Lung (tissue), 12 donors: ENCODE results near the gene PXDN. TPM values are rescaled to one million over a fixed set of nuclear protein-coding genes. Genes with fewer than 3 reads are reported as not detected.

Source experiments
- ATAC-seq: fragments of 200-7000 bp; cut with Tn5 transposase; one replicate; pipeline ENCODE4 v1.9.1; 2020; ENCODE audit warnings: moderate number of reproducible peaks; ENCODE audit not compliant: insufficient read depth, low FRiP score
- DNase-seq, 3 donors: peaks; one replicate each; pipeline ENCODE4 v3.0.0-alpha.2; 2013 to 2017
- H3K27ac ChIP-seq, 2 donors: one replicate each; pipeline ENCODE4 v1.5.1; 2013; ENCODE audit warnings: mild to moderate bottlenecking in 2 of 2, moderate library complexity in 2 of 2, control low read depth in 1 of 2, inconsistent platforms in 1 of 2, low read depth in 1 of 2, low read length in 1 of 2
- H3K27me3 ChIP-seq, 3 donors: one replicate each; pipeline ENCODE4 v1.5.1; 2013; ENCODE audit warnings: low read length in 2 of 3; ENCODE audit not compliant: control insufficient read depth in 3 of 3, insufficient read depth in 3 of 3
- H3K36me3 ChIP-seq, 4 donors: one replicate each; pipeline ENCODE4 v1.5.1; 2013; ENCODE audit warnings: low read length in 4 of 4, mild to moderate bottlenecking in 1 of 4, moderate library complexity in 1 of 4; ENCODE audit not compliant: control insufficient read depth in 4 of 4, insufficient read depth in 4 of 4
- H3K4me1 ChIP-seq, 5 donors: one replicate each; pipeline ENCODE4 v1.5.1; 2013; ENCODE audit warnings: low read length in 5 of 5, mild to moderate bottlenecking in 2 of 5, moderate library complexity in 1 of 5; ENCODE audit not compliant: control insufficient read depth in 5 of 5, insufficient read depth in 5 of 5
- H3K4me3 ChIP-seq: one replicate; pipeline ENCODE4 v1.5.1; 2013; ENCODE audit warnings: mild to moderate bottlenecking, control low read depth, moderate library complexity
- H3K9ac ChIP-seq, 2 donors: one replicate each; pipeline ENCODE4 v1.5.1; 2013; ENCODE audit warnings: low read length in 2 of 2, control low read depth in 1 of 2; ENCODE audit not compliant: insufficient read depth in 1 of 2
- H3K9me3 ChIP-seq, 4 donors: one replicate each; pipeline ENCODE4 v1.5.1; 2013; ENCODE audit warnings: low read length in 3 of 4, mild to moderate bottlenecking in 1 of 4, moderate library complexity in 1 of 4; ENCODE audit not compliant: control insufficient read depth in 4 of 4, insufficient read depth in 3 of 4
- CTCF ChIP-seq: IDR thresholded peaks from 2 replicates; pipeline ENCODE4 v1.5.1; 2012; ENCODE audit warnings: mild to moderate bottlenecking; ENCODE audit errors: control extremely low read depth, extremely low read depth
- WGBS, 2 donors: extraction: QIAGEN DNeasy Blood & Tissue Kit; methylation state at CpG; one replicate each; pipeline ENCODE4 v1.1.7; 2013; 5-methylcytosine and 5-hydroxymethylcytosine counted together
- polyA plus RNA-seq, 2 donors: library from polyadenylated mRNA; stranded (reverse); fragments of 200-250 nt; gene quantifications; one replicate each; pipeline ENCODE4 v1.2.1, GENCODE V29; 2013
- total RNA-seq, 2 donors: library from RNA; depleted of rRNA in 1 of 2; stranded (reverse); fragments of >200 nt in 1 of 2; gene quantifications; one replicate each; pipeline ENCODE4 v1.2.1, GENCODE V29; 2014 to 2021
- donor health status: control.
- donor health status: control.
- donor health status: Bipolar disorder and iron deficiency.
- donor health status: healthy.
- donor health status: DM: yes; HTN: yes; CAD: no.

The PXDN gene
- total and polyA plus RNA-seq, 4 donors: 10.6 to 198 (median 45.1) TPM

GRCh38 chr2:1603521-1603920, 140.8 kb downstream of the PXDN start:
- ATAC-seq: no peak
- 94 to 95% methylated on average over 15 of the region's 15 CpGs for WGBS, 2 donors

GRCh38 chr2:1603059-1603458, 141.3 kb downstream of the PXDN start:
- no peak overlapping the region for H3K27ac ChIP-seq
- 96 to 97% methylated on average over 15 of the region's 15 CpGs for WGBS, 2 donors

More at GRCh38 chr2:1603521-1603920, 140.8 kb downstream of the PXDN start:
- Histone ChIP-seq H3K27me3 (no peaks in the 10 kb centered on the region), H3K36me3 (no peaks in the 10 kb centered on the region), H3K9ac (no peak overlapping the region), H3K9me3 (no peaks in the 10 kb centered on the region), H3K4me1 (peaks cover 0 to 42% (median 16%) of the 10 kb centered on the region in 5 donors), H3K27ac (no peak overlapping the region), H3K4me3 (no peak overlapping the region)
- DNase-seq: no peak
- no peak for TF ChIP-seq CTCF

GRCh38 chr2:1602278-1603010, 141.9 kb downstream of the PXDN start:
- Histone ChIP-seq H3K27ac (peak overlapping the region in 1 of 2 donors; percentile 41), H3K4me3 (no peak overlapping the region), H3K27me3 (no peaks in the 10 kb centered on the region), H3K9me3 (no peaks in the 10 kb centered on the region), H3K36me3 (no peaks in the 10 kb centered on the region), H3K4me1 (peaks cover 0 to 42% (median 16%) of the 10 kb centered on the region in 5 donors), H3K9ac (no peak overlapping the region)
- ATAC-seq: no peak
- WGBS, 2 donors: 88 to 94% methylated on average over 15 of the region's 15 CpGs
- no peak for DNase-seq
- no peak for TF ChIP-seq CTCF

More at GRCh38 chr2:1603059-1603458, 141.3 kb downstream of the PXDN start:
- Histone ChIP-seq H3K4me3 (no peak overlapping the region), H3K27me3 (no peaks in the 10 kb centered on the region), H3K36me3 (no peaks in the 10 kb centered on the region), H3K9me3 (no peaks in the 10 kb centered on the region), H3K9ac (no peak overlapping the region), H3K4me1 (peaks cover 0 to 42% (median 16%) of the 10 kb centered on the region in 5 donors)
- TF ChIP-seq CTCF: no peak
- DNase-seq (no peak), ATAC-seq (no peak)
